MCF 10A (cell line): ENCODE results near the gene SRRD. TPM values are rescaled to one million over a fixed set of nuclear protein-coding genes. Genes with fewer than 3 reads are reported as not detected.

ENCODE experiments used
- BruUV-seq: library from RNA; stranded (reverse); fragments of 400-500 nt; replicated peaks from 2 replicates; lab custom pipeline; 2021; lab: Mats Ljungman, UMichigan
- CTCF ChIA-PET: fragments of 300-600 bp; sonication (Branson Sonifier 250); formaldehyde crosslinking; extraction: SDS; loops from one replicate; lab custom pipeline; 2021; ENCODE audit warnings: antibody characterized with exemption, inconsistent platforms; lab: Yijun Ruan, JAX
- POLR2A ChIA-PET: fragments of 300-600, 350-650 bp; sonication (Branson Sonifier 250); formaldehyde crosslinking; extraction: SDS; loops from one replicate; lab custom pipeline; 2020; ENCODE audit warnings: antibody characterized with exemption, inconsistent platforms; lab: Yijun Ruan, JAX
- DNase-seq: peaks from one replicate; pipeline ENCODE4 v3.0.0-alpha.2; 2018; ENCODE audit not compliant: unreplicated experiment
- H3K27ac Mint-ChIP-seq: one replicate; pipeline ENCODE4 v1.8.0; 2022; ENCODE audit warnings: mild to moderate bottlenecking, low read depth, mixed read lengths; ENCODE audit not compliant: unreplicated experiment
- H3K27me3 Mint-ChIP-seq: one replicate; pipeline ENCODE4 v1.8.0; 2022; ENCODE audit warnings: mixed read lengths; ENCODE audit not compliant: insufficient read depth, unreplicated experiment
- H3K36me3 Mint-ChIP-seq: one replicate; pipeline ENCODE4 v1.8.0; 2022; ENCODE audit warnings: mild to moderate bottlenecking, moderate library complexity, mixed read lengths; ENCODE audit not compliant: insufficient read depth, unreplicated experiment
- H3K4me1 Mint-ChIP-seq: one replicate; pipeline ENCODE4 v1.8.0; 2022; ENCODE audit warnings: mixed read lengths; ENCODE audit not compliant: insufficient read depth, unreplicated experiment
- H3K4me3 Mint-ChIP-seq: one replicate; pipeline ENCODE4 v1.8.0; 2022; ENCODE audit warnings: mild to moderate bottlenecking, moderate library complexity, mixed read lengths; ENCODE audit not compliant: unreplicated experiment
- H3K9me3 Mint-ChIP-seq: one replicate; pipeline ENCODE4 v1.8.0; 2022; ENCODE audit warnings: mixed read lengths; ENCODE audit not compliant: unreplicated experiment
- intact Hi-C: fragments of 100-400 bp; cut with micrococcal nuclease; formaldehyde crosslinking; loops from 2 replicates; pipeline ENCODE4 v1.14.1; 2022
- total RNA-seq: library from RNA; stranded (reverse); gene quantifications from 2 replicates; pipeline ENCODE4 v1.2.3, GENCODE V29; 2022
- TF ChIP-seq, protein P1 (sequence below): fragments of 200-600 bp; IDR thresholded peaks from one replicate; pipeline ENCODE4 v1.8.0; 2022; ENCODE audit warnings: antibody characterized with exemption, mild to moderate bottlenecking; ENCODE audit not compliant: unreplicated experiment

Gene SRRD
- total RNA-seq, 1 experiment from 2014 or later, result 27.9 TPM

DNA sequence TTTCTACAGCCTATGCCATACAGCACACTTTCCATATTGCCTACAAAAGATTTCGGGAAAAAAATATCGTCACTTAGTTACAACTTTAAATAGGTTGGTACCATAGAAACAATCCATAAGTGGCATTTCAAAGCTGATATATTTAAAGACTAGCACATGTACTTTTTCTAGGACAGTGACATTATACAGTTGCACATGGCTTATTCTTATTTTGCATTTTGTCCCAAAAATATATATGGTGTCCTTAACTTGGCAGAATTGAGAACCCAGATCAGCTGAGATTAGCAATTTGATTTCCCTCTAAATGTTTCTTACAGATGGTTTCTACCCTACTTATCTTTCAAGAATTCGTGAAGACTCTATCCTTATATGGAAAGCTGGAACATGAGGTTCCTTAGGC, 32.3 kb downstream of the SRRD start:
- ChIA-PET POLR2A (interaction anchor here (0.6 to 0.7 kb wide), 2 partner anchors 20 to 72 kb away, joined by 3 read pairs; no protein-coding TSS in a partner anchor), CTCF (interaction anchor here (0.6 kb wide), 1 partner anchor 1071 kb away, joined by 3 read pairs; no protein-coding TSS in a partner anchor)
- H3K4me3 Mint-ChIP-seq, result no peak overlapping the region
- BruUV-seq, result no TSS peak
- TF ChIP-seq, protein P1, sequence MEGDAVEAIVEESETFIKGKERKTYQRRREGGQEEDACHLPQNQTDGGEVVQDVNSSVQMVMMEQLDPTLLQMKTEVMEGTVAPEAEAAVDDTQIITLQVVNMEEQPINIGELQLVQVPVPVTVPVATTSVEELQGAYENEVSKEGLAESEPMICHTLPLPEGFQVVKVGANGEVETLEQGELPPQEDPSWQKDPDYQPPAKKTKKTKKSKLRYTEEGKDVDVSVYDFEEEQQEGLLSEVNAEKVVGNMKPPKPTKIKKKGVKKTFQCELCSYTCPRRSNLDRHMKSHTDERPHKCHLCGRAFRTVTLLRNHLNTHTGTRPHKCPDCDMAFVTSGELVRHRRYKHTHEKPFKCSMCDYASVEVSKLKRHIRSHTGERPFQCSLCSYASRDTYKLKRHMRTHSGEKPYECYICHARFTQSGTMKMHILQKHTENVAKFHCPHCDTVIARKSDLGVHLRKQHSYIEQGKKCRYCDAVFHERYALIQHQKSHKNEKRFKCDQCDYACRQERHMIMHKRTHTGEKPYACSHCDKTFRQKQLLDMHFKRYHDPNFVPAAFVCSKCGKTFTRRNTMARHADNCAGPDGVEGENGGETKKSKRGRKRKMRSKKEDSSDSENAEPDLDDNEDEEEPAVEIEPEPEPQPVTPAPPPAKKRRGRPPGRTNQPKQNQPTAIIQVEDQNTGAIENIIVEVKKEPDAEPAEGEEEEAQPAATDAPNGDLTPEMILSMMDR, result no peak
- peaks cover 7% of the 10 kb centered on the region for H3K36me3 Mint-ChIP-seq
- DNase-seq, result no peak
- no peaks in the 10 kb centered on the region for H3K27me3 Mint-ChIP-seq
- no peaks in the 10 kb centered on the region for H3K9me3 Mint-ChIP-seq
- peaks cover 14% of the 10 kb centered on the region for H3K4me1 Mint-ChIP-seq
- intact Hi-C loops, result no loop called here
- no peak overlapping the region for H3K27ac Mint-ChIP-seq

GRCh38 chr22:26516503-26516902, 32.8 kb downstream of the SRRD start:
- Mint-ChIP-seq H3K4me3 (no peak overlapping the region), H3K27ac (no peak overlapping the region), H3K36me3 (peaks cover 7% of the 10 kb centered on the region), H3K4me1 (peaks cover 11% of the 10 kb centered on the region), H3K9me3 (no peaks in the 10 kb centered on the region), H3K27me3 (no peaks in the 10 kb centered on the region)
- CTCF ChIA-PET, result interaction anchor here (0.6 kb wide), 1 partner anchor 1070 kb away, joined by 3 read pairs; no protein-coding TSS in a partner anchor
- POLR2A ChIA-PET, result interaction anchor here (0.6 to 0.7 kb wide), 2 partner anchors 20 to 72 kb away, joined by 3 read pairs; no protein-coding TSS in a partner anchor
- intact Hi-C loops, result no loop called here
- no peak for DNase-seq
- TF ChIP-seq, protein P1, result no peak
- BruUV-seq, result no TSS peak

DNA sequence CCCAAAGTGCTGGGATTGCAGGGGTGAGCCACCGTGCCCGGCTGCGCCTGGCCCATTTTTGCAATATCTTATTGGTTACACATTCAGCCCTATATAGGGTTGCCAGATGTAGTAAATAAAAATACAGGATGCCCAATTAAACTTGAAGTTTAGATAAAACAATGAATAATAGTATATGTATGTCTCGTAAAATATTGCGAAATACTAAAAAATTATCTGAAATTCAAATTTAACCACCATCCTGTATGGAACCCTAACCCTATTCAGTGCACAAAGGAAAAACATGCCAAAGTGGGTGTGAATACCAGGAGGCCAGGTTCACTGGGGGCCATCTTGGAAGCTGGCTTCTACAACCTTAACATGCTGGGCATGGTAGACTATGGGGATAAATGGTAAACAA, 33.8 kb downstream of the SRRD start:
- ChIA-PET CTCF (interaction anchor here (0.6 to 0.7 kb wide), 2 partner anchors 15 to 1315 kb away, joined by 3 to 4 read pairs; no protein-coding TSS in a partner anchor), POLR2A (interaction anchor here (1.5 kb wide), 1 partner anchor 34 kb away, joined by 4 read pairs; the partner anchor contains the start of genes HPS4 and SRRD)
- no peaks in the 10 kb centered on the region for H3K27me3 Mint-ChIP-seq
- intact Hi-C loops, result no loop called here
- H3K36me3 Mint-ChIP-seq, result peaks cover 2% of the 10 kb centered on the region
- no peak for DNase-seq
- TF ChIP-seq, protein P1, result no peak
- no peak overlapping the region for H3K4me3 Mint-ChIP-seq
- no peak overlapping the region for H3K27ac Mint-ChIP-seq
- H3K4me1 Mint-ChIP-seq, result peaks cover 11% of the 10 kb centered on the region
- no peaks in the 10 kb centered on the region for H3K9me3 Mint-ChIP-seq
- no TSS peak for BruUV-seq

DNA sequence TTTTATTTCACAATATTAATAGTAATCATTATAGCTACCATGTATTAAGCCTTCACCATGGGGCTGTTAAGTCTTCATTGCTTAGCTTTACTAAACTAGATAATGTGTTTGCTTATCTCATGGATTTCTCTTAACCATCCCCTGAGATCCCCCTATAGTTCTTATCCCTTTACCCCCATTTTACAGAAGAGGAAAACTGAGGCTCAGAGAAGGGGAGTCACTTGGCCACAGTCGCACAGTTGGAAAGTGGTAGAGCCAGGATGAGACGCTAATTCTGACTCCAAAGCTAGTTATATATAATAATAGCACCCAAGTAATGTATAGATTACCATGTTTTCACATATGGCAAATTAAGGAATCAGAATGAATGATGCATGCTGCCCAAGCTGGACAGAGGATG, 38.3 kb downstream of the SRRD start:
- Mint-ChIP-seq H3K27me3 (no peaks in the 10 kb centered on the region), H3K9me3 (no peaks in the 10 kb centered on the region), H3K36me3 (peaks cover 6% of the 10 kb centered on the region), H3K27ac (no peak overlapping the region), H3K4me1 (no peaks in the 10 kb centered on the region), H3K4me3 (no peak overlapping the region)
- no peak for DNase-seq
- POLR2A ChIA-PET, result no interaction called here
- CTCF ChIA-PET, result interaction anchor here (0.6 to 1.0 kb wide), 2 partner anchors 19 to 48 kb away, joined by 3 to 5 read pairs; no protein-coding TSS in a partner anchor
- intact Hi-C loops, result no loop called here
- TF ChIP-seq, protein P1, result no peak
- BruUV-seq, result no TSS peak
